GM23338 (cell line): Measurements from ENCODE around the gene FGD3. TPM values are rescaled to one million over a fixed set of nuclear protein-coding genes. Genes with fewer than 3 reads are reported as not detected.

Experiments used
- ATAC-seq: fragments of 200-7000 bp; cut with Tn5 transposase; 3 replicates; pipeline ENCODE4 v1.9.1; 2020
- DNase-seq: peaks from one replicate; pipeline ENCODE4 v3.0.0-alpha.2; 2015; ENCODE audit warnings: low spot score
- H2AFZ ChIP-seq: fragments of 200-600 bp; sonication (generic); 2 replicates; pipeline ENCODE4 v1.8.0; 2016; ENCODE audit warnings: antibody characterized with exemption, mild to moderate bottlenecking, moderate library complexity
- H3F3A ChIP-seq: fragments of 200-600 bp; sonication (generic); replicated peaks from 2 replicates; pipeline ENCODE4 v1.8.0; 2017; ENCODE audit warnings: antibody characterized with exemption, mixed run types, low read depth
- H3K27ac ChIP-seq: fragments of 200-600 bp; sonication (generic); 2 replicates; pipeline ENCODE4 v1.6.1; 2016; ENCODE audit warnings: low read depth
- H3K27me3 ChIP-seq: fragments of 200-600 bp; sonication (generic); 2 replicates; pipeline ENCODE4 v1.8.0; 2016; ENCODE audit warnings: mild to moderate bottlenecking, mixed run types, moderate library complexity; ENCODE audit not compliant: insufficient read depth
- H3K36me3 ChIP-seq: fragments of 200-600 bp; sonication (generic); 2 replicates; pipeline ENCODE4 v1.8.0; 2016; ENCODE audit warnings: mild to moderate bottlenecking; ENCODE audit not compliant: insufficient read depth
- H3K4me1 ChIP-seq: fragments of 200-600 bp; sonication (generic); 2 replicates; pipeline ENCODE4 v1.8.0; 2016; ENCODE audit warnings: mild to moderate bottlenecking, moderate library complexity; ENCODE audit not compliant: insufficient read depth
- H3K4me2 ChIP-seq: fragments of 200-600 bp; sonication (generic); 2 replicates; pipeline ENCODE4 v1.7.1; 2017; ENCODE audit warnings: mixed run types
- H3K4me3 ChIP-seq: fragments of 200-600 bp; sonication (generic); 2 replicates; pipeline ENCODE4 v1.6.1; 2016; ENCODE audit warnings: mixed run types
- H3K79me2 ChIP-seq: fragments of 200-600 bp; sonication (generic); replicated peaks from 2 replicates; pipeline ENCODE4 v1.8.0; 2017; ENCODE audit warnings: mild to moderate bottlenecking; ENCODE audit not compliant: insufficient read depth
- H3K9me2 ChIP-seq: fragments of 200-600 bp; sonication (generic); 2 replicates; pipeline ENCODE4 v1.8.0; 2017; ENCODE audit not compliant: insufficient read depth
- H4K20me1 ChIP-seq: fragments of 200-600 bp; sonication (generic); replicated peaks from 2 replicates; pipeline ENCODE4 v1.8.0; 2017; ENCODE audit warnings: mild to moderate bottlenecking; ENCODE audit not compliant: insufficient read depth
- H3K27ac Mint-ChIP-seq: 2 replicates; pipeline ENCODE4 v1.8.0; 2020; ENCODE audit warnings: inconsistent platforms, mild to moderate bottlenecking, moderate library complexity, mixed read lengths
- H3K27me3 Mint-ChIP-seq: 3 replicates; pipeline ENCODE4 v1.8.0; 2022; ENCODE audit warnings: low read depth, mild to moderate bottlenecking, moderate library complexity, mixed read lengths, inconsistent platforms; ENCODE audit not compliant: insufficient read depth, poor library complexity
- H3K36me3 Mint-ChIP-seq: 3 replicates; pipeline ENCODE4 v1.8.0; 2021; ENCODE audit warnings: low read depth, mild to moderate bottlenecking, inconsistent platforms, moderate library complexity, mixed read lengths
- H3K4me1 Mint-ChIP-seq: 3 replicates; pipeline ENCODE4 v1.8.0; 2020; ENCODE audit warnings: mild to moderate bottlenecking, inconsistent platforms, mixed read lengths
- H3K4me3 Mint-ChIP-seq: 3 replicates; pipeline ENCODE4 v1.8.0; 2021; ENCODE audit warnings: moderate library complexity, mild to moderate bottlenecking, inconsistent platforms, mixed read lengths
- H3K9me3 Mint-ChIP-seq: 3 replicates; pipeline ENCODE4 v1.8.0; 2020; ENCODE audit warnings: moderate library complexity, mild to moderate bottlenecking, inconsistent platforms, mixed read lengths
- CTCF ChIP-seq, 2 experiments: fragments of 200-600 bp in 1 of 2; sonication (generic) in 1 of 2; conservative IDR thresholded peaks; 2 replicates each; pipeline versions ENCODE4 v1.5.1 to v1.6.1; 2016 to 2017; ENCODE audit warnings: antibody characterized with exemption in 2 of 2, low read depth in 2 of 2, mild to moderate bottlenecking in 2 of 2, moderate library complexity in 1 of 2
- JUNB ChIP-seq: IDR thresholded peaks from one replicate; pipeline ENCODE4 v1.6.1; 2016; ENCODE audit warnings: antibody characterized with exemption; ENCODE audit not compliant: unreplicated experiment
- REST ChIP-seq: IDR thresholded peaks from one replicate; pipeline ENCODE4 v1.6.1; 2018; ENCODE audit warnings: antibody characterized with exemption; ENCODE audit not compliant: unreplicated experiment
- ZNF331 ChIP-seq: fragments of 250-450 bp; sonication (Bioruptor Pico); IDR thresholded peaks from 2 replicates; pipeline ENCODE4 v1.5.0; 2020; ENCODE audit warnings: low read depth, mild to moderate bottlenecking, moderate library complexity
- ZNF462 ChIP-seq: fragments of 250-450 bp; sonication (Bioruptor Pico); IDR thresholded peaks from 2 replicates; pipeline ENCODE4 v1.5.0; 2020; ENCODE audit warnings: mild to moderate bottlenecking, moderate library complexity
- polyA plus RNA-seq: library from polyadenylated mRNA; unstranded; fragments of >200 nt; fragmentation: Nextera tagmentation; extraction: Ambion mirVana; gene quantifications from 2 replicates; pipeline ENCODE4 v1.2.1, GENCODE V29; 2016
- total RNA-seq: library from RNA; depleted of rRNA; stranded (reverse); fragments of >200 nt; shearing (Covaris generic); gene quantifications from 2 replicates; pipeline ENCODE4 v1.2.3, GENCODE V29; 2014

The FGD3 gene
- total and polyA plus RNA-seq, 2 experiments from 2014 or later: 0.95 to 1.7 TPM

GRCh38 chr9:93036887-93037475 is 89.7 kb downstream of the FGD3 start:
- peak; percentile 12; the same call in 2 of the 3 replicates for ATAC-seq
- H4K20me1 ChIP-seq: no peaks in the 10 kb centered on the region
- H2AFZ ChIP-seq: no peak overlapping the region
- H3K4me2 ChIP-seq: no peak overlapping the region
- H3F3A ChIP-seq: no peaks in the 10 kb centered on the region
- H3K36me3 ChIP-seq: no peaks in the 10 kb centered on the region; the same call in 1 of the 2 replicates
- H3K27ac Mint-ChIP-seq: no peak overlapping the region
- no peaks in the 10 kb centered on the region for H3K79me2 ChIP-seq
- DNase-seq: no peak
- peak; percentile 16 to 35; a peak in 2 of 4 replicates for TF ChIP-seq CTCF (conservative IDR thresholded peaks at IDR 0.05; ENCODE audit: low read depth in 2 of 2)
- TF ChIP-seq REST: no peak
- no peak overlapping the region for H3K4me3 ChIP-seq
- no peak overlapping the region for H3K4me3 Mint-ChIP-seq
- H3K9me2 ChIP-seq: 0 out of 2 replicates have a peak, but pooled peaks cover 4% of the 10 kb centered on the region
- no peaks in the 10 kb centered on the region for H3K27me3 ChIP-seq
- no peaks in the 10 kb centered on the region for H3K4me1 ChIP-seq
- H3K36me3 Mint-ChIP-seq: no peaks in the 10 kb centered on the region
- peaks cover 11% of the 10 kb centered on the region for H3K4me1 Mint-ChIP-seq
- H3K9me3 Mint-ChIP-seq: 0 out of 3 replicates have a peak, but pooled peaks cover 5% of the 10 kb centered on the region
- H3K27me3 Mint-ChIP-seq: peaks cover 7% of the 10 kb centered on the region
- H3K27ac ChIP-seq: no peak overlapping the region

- Histone ChIP-seq H3F3A (no peaks in the 10 kb centered on the region), H3K27me3 (no peaks in the 10 kb centered on the region), H3K36me3 (no peaks in the 10 kb centered on the region; the same call in 1 of the 2 replicates), H2AFZ (no peak overlapping the region), H3K4me2 (no peak overlapping the region), H3K4me1 (no peaks in the 10 kb centered on the region), H3K27ac (no peak overlapping the region), H3K9me2 (0 out of 2 replicates have a peak, but pooled peaks cover 4% of the 10 kb centered on the region), H3K4me3 (no peak overlapping the region), H4K20me1 (no peaks in the 10 kb centered on the region), H3K79me2 (no peaks in the 10 kb centered on the region)
- DNase-seq: no peak
- no peaks in the 10 kb centered on the region for H3K36me3 Mint-ChIP-seq
- H3K4me1 Mint-ChIP-seq: peaks cover 11% of the 10 kb centered on the region
- peak; percentile 39 for ATAC-seq
- H3K27me3 Mint-ChIP-seq: peaks cover 4% of the 10 kb centered on the region
- 0 out of 3 replicates have a peak, but pooled peaks cover 6% of the 10 kb centered on the region for H3K9me3 Mint-ChIP-seq
- no peak overlapping the region for H3K4me3 Mint-ChIP-seq
- no peak overlapping the region for H3K27ac Mint-ChIP-seq
- TF ChIP-seq ZNF331 (no peak), JUNB (no peak), ZNF462 (no peak)
These were observed 90.2 kb downstream of the FGD3 start for GRCh38 chr9:93037476-93037971.
